ENCODE data around the gene LRRN2. TPM values are rescaled to one million over a fixed set of nuclear protein-coding genes. Genes with fewer than 3 reads are reported as not detected.

Gene LRRN2
- total RNA-seq, 4 donors from 2014 or later = 0.10 to 0.32 TPM; not detected in 2

DNA sequence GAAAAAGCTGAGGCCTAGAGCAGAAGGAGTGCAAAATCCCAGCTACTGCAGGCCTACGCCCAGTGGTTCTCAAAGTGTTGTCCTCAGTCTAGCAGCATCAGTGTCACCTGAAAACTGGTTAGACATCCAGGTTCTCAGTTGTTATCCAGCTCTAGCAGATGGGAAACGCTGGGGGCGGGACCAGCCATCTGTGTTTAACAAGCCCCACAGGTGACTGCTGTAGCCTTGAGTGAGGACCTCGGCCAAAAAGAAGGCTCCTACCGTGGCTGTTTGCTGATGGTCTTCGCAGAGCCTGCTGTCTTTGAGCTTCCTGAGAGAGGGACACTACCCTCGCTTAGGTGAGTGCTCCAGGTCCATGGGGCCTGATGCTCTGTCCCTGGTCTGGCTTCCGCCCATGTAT lies 69.7 kb downstream of the LRRN2 start:
- no peak for DNase-seq (ENCODE audit: low spot score in 2 of 2)
- intact Hi-C loops (cut with DNase I; ENCODE audit: low total_unique reads) = no loop called here
- WGBS, 2 donors = 88 to 94% methylated on average over 7 to 8 of the region's 8 CpGs
- no peak overlapping the region for H3K4me3 ChIP-seq (ENCODE audit: low read depth, poor library complexity, severe bottlenecking)
- TF ChIP-seq, protein P1, sequence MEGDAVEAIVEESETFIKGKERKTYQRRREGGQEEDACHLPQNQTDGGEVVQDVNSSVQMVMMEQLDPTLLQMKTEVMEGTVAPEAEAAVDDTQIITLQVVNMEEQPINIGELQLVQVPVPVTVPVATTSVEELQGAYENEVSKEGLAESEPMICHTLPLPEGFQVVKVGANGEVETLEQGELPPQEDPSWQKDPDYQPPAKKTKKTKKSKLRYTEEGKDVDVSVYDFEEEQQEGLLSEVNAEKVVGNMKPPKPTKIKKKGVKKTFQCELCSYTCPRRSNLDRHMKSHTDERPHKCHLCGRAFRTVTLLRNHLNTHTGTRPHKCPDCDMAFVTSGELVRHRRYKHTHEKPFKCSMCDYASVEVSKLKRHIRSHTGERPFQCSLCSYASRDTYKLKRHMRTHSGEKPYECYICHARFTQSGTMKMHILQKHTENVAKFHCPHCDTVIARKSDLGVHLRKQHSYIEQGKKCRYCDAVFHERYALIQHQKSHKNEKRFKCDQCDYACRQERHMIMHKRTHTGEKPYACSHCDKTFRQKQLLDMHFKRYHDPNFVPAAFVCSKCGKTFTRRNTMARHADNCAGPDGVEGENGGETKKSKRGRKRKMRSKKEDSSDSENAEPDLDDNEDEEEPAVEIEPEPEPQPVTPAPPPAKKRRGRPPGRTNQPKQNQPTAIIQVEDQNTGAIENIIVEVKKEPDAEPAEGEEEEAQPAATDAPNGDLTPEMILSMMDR (IDR thresholded peaks at IDR 0.05) = no peak
- no peak for TF ChIP-seq POLR2A (IDR thresholded peaks at IDR 0.05)

DNA sequence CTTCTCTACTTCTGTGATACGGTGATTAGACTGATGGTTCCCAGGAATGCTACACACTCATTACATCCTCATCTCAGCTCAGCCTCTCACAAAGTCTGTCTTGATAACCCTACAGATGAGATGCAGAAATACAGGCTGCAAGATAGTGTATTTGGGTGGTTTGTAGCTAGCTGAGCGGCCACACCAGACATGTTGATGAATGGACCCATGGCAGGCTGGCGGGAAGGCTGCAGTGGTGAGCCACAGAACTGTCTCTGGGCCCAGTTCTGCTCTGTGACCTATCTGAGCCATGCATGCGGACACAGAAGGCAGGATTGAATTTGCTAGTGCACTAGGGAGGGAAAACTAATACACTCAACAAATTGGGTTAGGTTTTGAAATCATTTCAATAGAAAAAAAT lies 71.9 kb downstream of the LRRN2 start:
- intact Hi-C loops (cut with DNase I; ENCODE audit: low total_unique reads) = no loop called here
- 89 to 93% methylated on average over 4 of the region's 4 CpGs for WGBS, 2 donors
- no peak overlapping the region for H3K4me3 ChIP-seq (ENCODE audit: low read depth, poor library complexity, severe bottlenecking)
- TF ChIP-seq, protein P1 (IDR thresholded peaks at IDR 0.05) = no peak
- TF ChIP-seq POLR2A (IDR thresholded peaks at IDR 0.05) = no peak
- DNase-seq (ENCODE audit: low spot score in 2 of 2) = no peak

DNA sequence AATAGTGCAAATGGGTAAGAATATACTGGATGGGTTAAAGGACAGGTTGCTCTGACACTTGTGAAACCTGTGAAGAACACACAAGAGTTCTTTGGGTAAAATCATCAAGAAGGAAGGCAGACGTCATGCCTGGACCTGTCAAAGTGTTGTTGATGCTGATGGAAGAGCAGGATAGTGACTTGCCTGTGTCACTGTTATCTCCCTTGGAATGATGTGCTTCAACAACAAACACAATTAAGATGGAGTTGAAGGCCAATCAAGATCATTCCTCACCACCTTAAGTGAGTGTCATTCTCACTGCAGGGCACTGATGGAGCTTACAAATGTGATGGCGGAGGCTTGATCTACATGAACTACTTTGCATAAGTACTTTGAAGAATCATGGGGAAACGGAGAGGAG lies 73.2 kb downstream of the LRRN2 start:
- DNase-seq (ENCODE audit: low spot score in 2 of 2) = no peak
- 80 to 88% methylated on average over 3 of the region's 3 CpGs for WGBS, 2 donors
- intact Hi-C loops (cut with DNase I; ENCODE audit: low total_unique reads) = no loop called here
- TF ChIP-seq, protein P1 (IDR thresholded peaks at IDR 0.05) = no peak
- no peak overlapping the region for H3K4me3 ChIP-seq (ENCODE audit: low read depth, poor library complexity, severe bottlenecking)

DNA sequence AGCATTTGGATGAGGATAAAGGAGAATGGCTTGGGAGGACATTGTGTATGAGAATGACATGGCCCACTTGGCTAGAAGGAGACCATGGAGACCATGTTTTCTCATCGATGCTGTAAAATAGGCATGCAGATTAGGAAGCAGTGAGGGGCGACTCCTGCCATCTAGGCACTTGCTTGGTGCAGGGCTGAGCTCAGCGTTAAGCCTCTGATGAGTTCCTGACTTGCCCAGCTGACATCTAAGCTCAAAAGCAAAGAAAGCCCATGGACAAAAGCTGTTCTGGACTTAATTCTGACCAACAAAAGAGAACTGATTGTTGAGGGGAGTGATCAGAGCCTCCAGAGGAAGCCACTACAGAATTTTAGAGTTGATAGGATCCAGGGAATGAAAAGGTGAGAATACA lies 74.5 kb downstream of the LRRN2 start:
- intact Hi-C loops (cut with DNase I; ENCODE audit: low total_unique reads) = no loop called here
- 82 to 85% methylated on average over 3 of the region's 3 CpGs for WGBS, 2 donors

DNA sequence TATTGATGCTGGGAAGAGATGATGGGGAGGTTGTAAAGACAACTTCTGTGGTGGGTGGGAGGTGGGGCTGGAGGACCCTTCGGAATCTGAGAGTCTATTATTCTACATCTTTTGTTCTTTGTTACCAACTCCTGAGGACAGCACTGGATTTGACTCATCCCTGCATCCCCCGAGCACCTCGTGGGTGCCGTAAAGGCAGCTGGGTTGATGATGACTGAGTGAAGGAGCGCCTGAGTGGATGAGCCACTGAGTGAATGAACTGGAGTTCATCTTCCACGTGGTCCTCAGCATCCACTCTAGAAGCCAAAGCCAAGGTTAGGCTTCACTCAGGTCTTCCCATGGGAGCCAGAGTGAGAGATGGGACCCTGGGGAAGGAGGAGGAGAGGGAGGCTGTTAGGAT lies 77.6 kb downstream of the LRRN2 start:
- DNase-seq (ENCODE audit: low spot score in 2 of 2) = no peak
- intact Hi-C loops (cut with DNase I; ENCODE audit: low total_unique reads) = no loop called here
- TF ChIP-seq, protein P1 (IDR thresholded peaks at IDR 0.05) = no peak
- TF ChIP-seq POLR2A (IDR thresholded peaks at IDR 0.05) = no peak
- H3K4me3 ChIP-seq (ENCODE audit: low read depth, poor library complexity, severe bottlenecking) = no peak overlapping the region
- WGBS, 2 donors = 84 to 87% methylated on average over 6 of the region's 6 CpGs

More for the DNA sequence above, 74.5 kb downstream of the LRRN2 start:
- DNase-seq (ENCODE audit: low spot score in 2 of 2) = no peak
- no peak overlapping the region for H3K4me3 ChIP-seq (ENCODE audit: low read depth, poor library complexity, severe bottlenecking)
- TF ChIP-seq POLR2A (IDR thresholded peaks at IDR 0.05) = no peak
- TF ChIP-seq, protein P1 (IDR thresholded peaks at IDR 0.05) = no peak

DNA sequence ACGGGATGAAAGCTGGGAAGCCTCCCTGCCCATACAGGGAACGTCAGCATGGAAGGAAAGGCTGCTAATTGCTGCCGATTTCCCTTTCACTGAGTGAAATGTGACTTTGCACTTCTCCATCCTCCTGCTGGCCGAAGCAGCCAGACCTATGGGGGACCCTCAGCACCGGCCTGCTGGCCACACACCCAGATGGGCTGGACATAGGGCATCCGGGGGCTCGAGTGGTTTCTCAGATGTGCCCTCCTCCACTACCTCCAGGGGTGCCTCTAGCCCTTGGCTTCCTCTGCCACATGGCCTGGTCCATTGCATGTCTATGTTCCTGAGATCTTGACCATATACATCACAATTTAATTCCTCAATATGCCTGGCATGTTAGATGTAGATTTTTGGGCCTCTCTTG lies 79.7 kb downstream of the LRRN2 start:
- TF ChIP-seq, protein P1 (IDR thresholded peaks at IDR 0.05) = no peak
- TF ChIP-seq POLR2A (IDR thresholded peaks at IDR 0.05) = no peak
- no peak for DNase-seq (ENCODE audit: low spot score in 2 of 2)
- no peak overlapping the region for H3K4me3 ChIP-seq (ENCODE audit: low read depth, poor library complexity, severe bottlenecking)
- WGBS, 2 donors = 70 to 75% methylated on average over 7 of the region's 7 CpGs
- intact Hi-C loops (cut with DNase I; ENCODE audit: low total_unique reads) = no loop called here

Data from lower leg skin (tissue), 4 donors.